DMS153 treated with DMSO at 0.1 percent for 48 hours (cell line): ENCODE data around the gene BABAM2.

Source experiments
- DNase-seq: peaks from one replicate; lab custom pipeline; 2025; ENCODE audit not compliant: unreplicated experiment; lab: John Stamatoyannopoulos, UW

The BABAM2 gene

GRCh38 chr2:28152585-28153280 lies 262.2 kb downstream of the BABAM2 start:
- DNase-seq: no peak

- no peak for DNase-seq
Measured at GRCh38 chr2:28153851-28154250, 263.3 kb downstream of the BABAM2 start.

GRCh38 chr2:28155086-28155485 lies 264.6 kb downstream of the BABAM2 start:
- no peak for DNase-seq

- DNase-seq: peak; percentile 3
Measured at GRCh38 chr2:28155627-28156026, 265.1 kb downstream of the BABAM2 start.

- DNase-seq: no peak
Measured at GRCh38 chr2:28158791-28159190, 268.3 kb downstream of the BABAM2 start.

- DNase-seq: no peak
Measured at GRCh38 chr2:28160986-28161425, 270.5 kb downstream of the BABAM2 start.

- no peak for DNase-seq
Measured at GRCh38 chr2:28161466-28161865, 270.9 kb downstream of the BABAM2 start.

GRCh38 chr2:28162564-28162963 lies 272.0 kb downstream of the BABAM2 start:
- no peak for DNase-seq

GRCh38 chr2:28163028-28163427 lies 272.5 kb downstream of the BABAM2 start:
- DNase-seq: no peak

GRCh38 chr2:28163627-28164279 lies 273.2 kb downstream of the BABAM2 start:
- DNase-seq: no peak

- no peak for DNase-seq
Measured at GRCh38 chr2:28164280-28164801, 273.8 kb downstream of the BABAM2 start.

- DNase-seq: no peak
Measured at GRCh38 chr2:28165087-28165635, 274.6 kb downstream of the BABAM2 start.

GRCh38 chr2:28166956-28167355 lies 276.4 kb downstream of the BABAM2 start:
- no peak for DNase-seq

- no peak for DNase-seq
Measured at GRCh38 chr2:28168376-28168775, 277.8 kb downstream of the BABAM2 start.

GRCh38 chr2:28169492-28169891 lies 279.0 kb downstream of the BABAM2 start:
- no peak for DNase-seq

GRCh38 chr2:28172114-28172898 lies 281.8 kb downstream of the BABAM2 start:
- DNase-seq: no peak

- no peak for DNase-seq
Measured at GRCh38 chr2:28173377-28173776, 282.8 kb downstream of the BABAM2 start.

GRCh38 chr2:28174211-28174610 lies 283.7 kb downstream of the BABAM2 start:
- no peak for DNase-seq

- DNase-seq: no peak
Measured at GRCh38 chr2:28175028-28175427, 284.5 kb downstream of the BABAM2 start.

GRCh38 chr2:28178946-28179345 lies 288.4 kb downstream of the BABAM2 start:
- DNase-seq: no peak

GRCh38 chr2:28181801-28182200 lies 291.3 kb downstream of the BABAM2 start:
- no peak for DNase-seq
